Hepatocyte (in vitro differentiated cells): ENCODE measurements around the gene SORL1. TPM values are rescaled to one million over a fixed set of nuclear protein-coding genes. Genes with fewer than 3 reads are reported as not detected.
"Not testable (repeated sequence)": the region's sequence is repeated elsewhere in the genome, so short reads cannot be mapped to it uniquely, and the experiment has no call there.

Experiments
- DNase-seq: peaks from one replicate; pipeline ENCODE4 v3.0.0-alpha.2; 2016; ENCODE audit warnings: low spot score
- H2AFZ ChIP-seq: fragments of 200-600 bp; sonication (generic); 2 replicates; pipeline ENCODE4 v1.6.0; 2016; ENCODE audit warnings: antibody characterized with exemption, mild to moderate bottlenecking
- H3K27ac ChIP-seq: fragments of 200-600 bp; sonication (generic); 2 replicates; pipeline ENCODE4 v1.5.1; 2016; ENCODE audit warnings: mild to moderate bottlenecking
- H3K27me3 ChIP-seq: fragments of 200-600 bp; sonication (generic); 2 replicates; pipeline ENCODE4 v1.6.1; 2016
- H3K36me3 ChIP-seq: fragments of 200-600 bp; sonication (generic); replicated peaks from 2 replicates; pipeline ENCODE4 v1.5.1; 2016; ENCODE audit warnings: low read depth; ENCODE audit not compliant: insufficient read depth
- H3K4me1 ChIP-seq: fragments of 200-600 bp; sonication (generic); 2 replicates; pipeline ENCODE4 v1.5.1; 2016; ENCODE audit warnings: mild to moderate bottlenecking, moderate library complexity; ENCODE audit not compliant: insufficient read depth
- H3K4me2 ChIP-seq: fragments of 200-600 bp; sonication (generic); 2 replicates; pipeline ENCODE4 v1.6.0; 2016
- H3K4me3 ChIP-seq: fragments of 200-600 bp; sonication (generic); 2 replicates; pipeline ENCODE4 v1.5.1; 2016; ENCODE audit warnings: mild to moderate bottlenecking
- H3K79me2 ChIP-seq: fragments of 200-600 bp; sonication (generic); 2 replicates; pipeline ENCODE4 v1.6.0; 2017; ENCODE audit warnings: mild to moderate bottlenecking
- H3K9me2 ChIP-seq: fragments of 200-600 bp; sonication (generic); replicated peaks from 2 replicates; pipeline ENCODE4 v1.6.0; 2017; ENCODE audit warnings: mild to moderate bottlenecking; ENCODE audit not compliant: insufficient read depth
- H3K9me3 ChIP-seq: fragments of 200-600 bp; sonication (generic); 2 replicates; pipeline ENCODE4 v1.5.1; 2016; ENCODE audit warnings: low read depth, mild to moderate bottlenecking
- H4K20me1 ChIP-seq: fragments of 200-600 bp; sonication (generic); 2 replicates; pipeline ENCODE4 v1.6.0; 2016; ENCODE audit warnings: mild to moderate bottlenecking; ENCODE audit not compliant: insufficient read depth, poor library complexity, severe bottlenecking
- EZH2 ChIP-seq: fragments of 200-600 bp; sonication (generic); IDR thresholded peaks from 2 replicates; pipeline ENCODE4 v1.6.1; 2016; ENCODE audit warnings: antibody characterized with exemption, mild to moderate bottlenecking, borderline replicate concordance
- EZH2phosphoT487 ChIP-seq: fragments of 200-600 bp; sonication (generic); IDR thresholded peaks from one replicate; pipeline ENCODE4 v1.6.1; 2018; ENCODE audit warnings: antibody characterized with exemption, mild to moderate bottlenecking, low read depth, moderate library complexity; ENCODE audit not compliant: unreplicated experiment, severe bottlenecking
- WGBS: methylation state at CpG from one replicate; pipeline ENCODE4 v1.1.6; 2016; ENCODE audit warnings: low lambda C conversion rate; ENCODE audit errors: missing lambda C conversion rate; 5-methylcytosine and 5-hydroxymethylcytosine counted together
- polyA plus RNA-seq: library from polyadenylated mRNA; unstranded; fragments of >200 nt; fragmentation: Nextera tagmentation; extraction: Ambion mirVana; gene quantifications from 2 replicates; pipeline ENCODE4 v1.2.1, GENCODE V29; 2016
- total RNA-seq: library from RNA; depleted of rRNA; stranded (reverse); fragments of >200 nt; gene quantifications from 2 replicates; pipeline ENCODE4 v1.2.3, GENCODE V29; 2014
- TF ChIP-seq, protein P1 (sequence below): fragments of 200-600 bp; sonication (generic); IDR thresholded peaks from 2 replicates; pipeline ENCODE4 v1.5.1; 2016; ENCODE audit warnings: antibody characterized with exemption, mild to moderate bottlenecking; ENCODE audit not compliant: poor library complexity

SORL1 gene
- total and polyA plus RNA-seq, 2 experiments from 2014 or later, result 13.5 to 26.5 TPM

DNA sequence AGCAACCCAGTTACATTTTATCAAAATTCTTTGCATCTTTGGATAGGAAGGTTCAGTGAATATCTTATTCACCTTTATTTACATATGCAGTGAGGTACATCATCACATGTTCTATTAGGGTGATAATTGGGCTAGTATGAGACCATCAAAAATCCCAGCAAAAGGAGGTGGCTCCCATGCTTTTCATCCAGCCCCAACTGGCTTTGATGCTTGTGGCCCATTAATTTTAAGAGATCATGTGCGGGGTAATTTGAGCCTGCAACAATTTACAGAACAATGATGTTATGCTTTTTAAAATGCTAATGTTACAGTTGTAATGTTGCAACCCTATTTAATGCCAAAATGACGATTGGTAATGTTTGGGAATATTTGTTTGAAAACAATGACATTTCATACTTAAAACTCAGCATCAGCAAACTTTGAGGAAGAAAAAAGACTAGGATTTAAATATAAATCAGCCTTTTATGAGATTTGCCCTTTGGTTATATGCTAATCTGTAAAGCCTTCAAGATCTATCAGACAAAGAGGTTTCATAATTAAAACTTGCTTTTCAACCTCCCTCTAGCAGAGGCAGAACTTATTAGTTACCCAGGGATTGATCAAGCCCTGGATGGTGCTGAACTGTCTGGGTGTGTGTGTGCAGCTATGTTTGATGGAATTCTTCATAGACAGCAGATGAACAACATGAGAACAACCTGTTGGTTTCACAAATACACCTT is 184.1 kb downstream of the SORL1 start:
- no peaks in the 10 kb centered on the region for H3K4me1 ChIP-seq
- 63% methylated on average over 2 of the region's 2 CpGs for WGBS
- TF ChIP-seq EZH2, result no peak
- TF ChIP-seq, protein P1, sequence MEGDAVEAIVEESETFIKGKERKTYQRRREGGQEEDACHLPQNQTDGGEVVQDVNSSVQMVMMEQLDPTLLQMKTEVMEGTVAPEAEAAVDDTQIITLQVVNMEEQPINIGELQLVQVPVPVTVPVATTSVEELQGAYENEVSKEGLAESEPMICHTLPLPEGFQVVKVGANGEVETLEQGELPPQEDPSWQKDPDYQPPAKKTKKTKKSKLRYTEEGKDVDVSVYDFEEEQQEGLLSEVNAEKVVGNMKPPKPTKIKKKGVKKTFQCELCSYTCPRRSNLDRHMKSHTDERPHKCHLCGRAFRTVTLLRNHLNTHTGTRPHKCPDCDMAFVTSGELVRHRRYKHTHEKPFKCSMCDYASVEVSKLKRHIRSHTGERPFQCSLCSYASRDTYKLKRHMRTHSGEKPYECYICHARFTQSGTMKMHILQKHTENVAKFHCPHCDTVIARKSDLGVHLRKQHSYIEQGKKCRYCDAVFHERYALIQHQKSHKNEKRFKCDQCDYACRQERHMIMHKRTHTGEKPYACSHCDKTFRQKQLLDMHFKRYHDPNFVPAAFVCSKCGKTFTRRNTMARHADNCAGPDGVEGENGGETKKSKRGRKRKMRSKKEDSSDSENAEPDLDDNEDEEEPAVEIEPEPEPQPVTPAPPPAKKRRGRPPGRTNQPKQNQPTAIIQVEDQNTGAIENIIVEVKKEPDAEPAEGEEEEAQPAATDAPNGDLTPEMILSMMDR, result no peak
- no peak for TF ChIP-seq EZH2phosphoT487
- H3K27ac ChIP-seq, result no peak overlapping the region
- H3K9me2 ChIP-seq, result no peaks in the 10 kb centered on the region
- H3K79me2 ChIP-seq, result no peaks in the 10 kb centered on the region
- H3K9me3 ChIP-seq, result no peaks in the 10 kb centered on the region
- H4K20me1 ChIP-seq, result no peaks in the 10 kb centered on the region
- H3K4me3 ChIP-seq, result no peak overlapping the region
- no peak overlapping the region for H3K4me2 ChIP-seq
- H2AFZ ChIP-seq, result no peak overlapping the region
- no peak for DNase-seq
- no peaks in the 10 kb centered on the region for H3K36me3 ChIP-seq
- H3K27me3 ChIP-seq, result no peaks in the 10 kb centered on the region

DNA sequence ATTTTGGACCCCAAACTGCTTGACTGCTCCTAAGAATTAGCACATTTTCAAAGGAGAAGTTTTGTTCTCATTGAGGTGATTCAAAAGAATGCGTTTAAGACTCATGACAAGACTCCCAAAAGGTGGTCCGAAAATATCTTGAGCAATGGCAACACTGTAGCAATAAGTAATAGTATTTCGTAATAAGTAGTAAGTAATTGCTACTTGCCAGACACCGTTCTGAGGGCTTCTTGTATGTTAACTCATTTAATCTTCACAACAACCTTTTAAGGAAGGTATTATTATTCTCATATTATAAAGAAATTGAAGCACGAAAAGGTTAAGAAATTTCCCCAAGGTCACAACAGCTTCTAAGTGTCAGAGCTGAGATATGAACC is 184.7 kb downstream of the SORL1 start:
- Histone ChIP-seq H3K4me1 (no peaks in the 10 kb centered on the region), H3K9me3 (no peaks in the 10 kb centered on the region), H3K4me3 (no peak overlapping the region), H3K79me2 (no peaks in the 10 kb centered on the region), H3K27ac (no peak overlapping the region), H2AFZ (no peak overlapping the region), H3K9me2 (no peaks in the 10 kb centered on the region), H3K4me2 (no peak overlapping the region), H4K20me1 (no peaks in the 10 kb centered on the region), H3K36me3 (no peaks in the 10 kb centered on the region), H3K27me3 (no peaks in the 10 kb centered on the region)
- 90% methylated on average over 5 of the region's 5 CpGs for WGBS
- TF ChIP-seq EZH2phosphoT487, result no peak
- TF ChIP-seq, protein P1, result no peak
- no peak for TF ChIP-seq EZH2
- no peak for DNase-seq

DNA sequence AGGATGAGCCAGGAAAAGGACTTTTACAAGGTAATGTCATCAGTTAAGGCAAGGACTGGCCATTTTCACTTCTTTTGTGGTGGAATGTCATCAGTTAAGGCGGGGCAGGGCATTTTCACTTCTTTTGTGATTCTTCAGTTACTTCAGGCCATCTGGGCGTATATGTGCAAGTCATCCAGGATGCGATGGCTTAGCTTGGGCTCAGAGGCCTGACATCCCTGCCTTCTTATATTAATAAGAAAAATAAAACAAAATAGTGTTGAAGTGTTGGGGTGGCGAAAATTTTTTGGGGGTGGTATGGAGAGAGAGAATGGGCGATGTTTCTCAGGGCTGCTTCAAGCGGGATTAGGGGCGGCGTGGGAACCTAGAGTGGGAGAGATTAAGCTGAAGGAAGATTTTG is 185.5 kb downstream of the SORL1 start:
- H3K9me3 ChIP-seq, H3K4me1 ChIP-seq, H3K27me3 ChIP-seq, DNase-seq, H3K36me3 ChIP-seq, H3K4me3 ChIP-seq, H3K4me2 ChIP-seq, H3K9me2 ChIP-seq, H3K79me2 ChIP-seq, H4K20me1 ChIP-seq, H2AFZ ChIP-seq, H3K27ac ChIP-seq: not testable (repeated sequence)
- WGBS, result 94% methylated on average over 8 of the region's 8 CpGs

DNA sequence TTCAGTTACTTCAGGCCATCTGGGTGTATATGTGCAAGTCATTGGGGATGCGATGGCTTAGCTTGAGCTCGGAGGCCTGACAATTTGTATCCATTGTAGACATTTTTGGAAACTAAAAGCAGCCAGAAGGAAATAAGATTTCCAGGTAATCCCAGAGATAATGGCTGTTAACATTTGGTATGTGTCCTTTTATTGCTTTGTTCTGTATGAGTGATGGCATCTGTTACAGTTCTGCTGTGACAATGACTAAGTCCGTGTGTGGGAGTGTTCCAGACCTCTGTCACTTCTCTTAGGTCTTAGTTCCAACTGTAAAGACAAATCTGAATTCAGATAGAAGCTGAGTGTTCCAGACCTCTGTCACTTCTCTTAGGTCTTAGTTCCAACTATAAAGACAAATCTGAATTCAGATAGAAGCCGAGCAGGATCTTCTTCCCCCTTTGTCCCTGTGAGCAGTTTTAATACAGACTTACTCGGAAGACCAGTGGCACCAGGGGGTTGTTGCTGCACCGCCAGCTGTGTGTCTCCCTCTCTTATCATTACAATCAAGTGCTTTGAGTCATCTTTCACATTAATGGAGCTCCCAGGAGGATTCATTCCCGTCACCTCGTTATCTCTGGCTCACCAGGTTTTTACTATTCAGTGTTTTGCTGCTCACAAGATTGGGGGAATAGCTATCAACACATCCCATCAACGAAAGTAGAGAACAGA is 191.5 kb downstream of the SORL1 start:
- no peak overlapping the region for H3K4me2 ChIP-seq

More for the DNA sequence above, 191.5 kb downstream of the SORL1 start:
- no peaks in the 10 kb centered on the region for H3K9me2 ChIP-seq
- H4K20me1 ChIP-seq, result no peaks in the 10 kb centered on the region
- 36% methylated on average over 9 of the region's 9 CpGs for WGBS
- DNase-seq, result no peak
- H2AFZ ChIP-seq, result no peak overlapping the region
- TF ChIP-seq, protein P1, result no peak
- TF ChIP-seq EZH2 (no peak), EZH2phosphoT487 (no peak)
- no peaks in the 10 kb centered on the region for H3K36me3 ChIP-seq
- no peaks in the 10 kb centered on the region for H3K4me1 ChIP-seq
- H3K4me3 ChIP-seq, result no peak overlapping the region
- no peak overlapping the region for H3K27ac ChIP-seq
- no peaks in the 10 kb centered on the region for H3K79me2 ChIP-seq
- no peaks in the 10 kb centered on the region for H3K9me3 ChIP-seq
- H3K27me3 ChIP-seq, result no peaks in the 10 kb centered on the region
